Measurements from ENCODE around the gene TSPAN18.

DNA sequence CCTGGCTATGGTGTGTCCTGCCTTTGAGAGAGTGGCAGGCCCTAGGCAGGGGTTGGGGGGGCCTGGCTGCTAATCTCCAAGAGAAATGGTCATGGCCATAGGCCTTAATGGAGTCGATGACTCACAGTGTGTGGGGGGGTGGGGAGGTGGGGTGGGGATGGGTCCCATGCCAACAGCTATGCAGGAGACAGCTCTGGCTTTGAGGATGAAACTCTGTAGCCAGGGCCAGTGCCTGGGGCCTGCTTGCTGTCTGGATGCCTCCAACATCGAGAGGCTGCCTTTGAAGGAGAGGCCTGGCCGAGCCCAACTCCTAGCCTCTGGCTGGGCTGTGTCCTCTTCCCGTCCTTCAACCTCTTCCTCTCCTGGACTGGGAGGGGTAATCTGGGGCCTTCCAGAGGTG lies 23.9 kb upstream of the TSPAN18 start:
- TF ChIP-seq CTCF (IDR thresholded peaks at IDR 0.05; ENCODE audit: low read length) (no peak), EZH2 (IDR thresholded peaks at IDR 0.05; ENCODE audit: borderline replicate concordance, low read length) (no peak)

Measured in OCI-LY1 (cell line).